OCI-LY1 (cell line): ENCODE results near the gene IDH2.

Source experiments
- H2AFZ ChIP-seq: fragments of 200-600 bp; sonication (generic), shearing (Covaris generic); 2 replicates; pipeline ENCODE4 v1.6.0; 2014; ENCODE audit warnings: antibody characterized with exemption, mild to moderate bottlenecking, low read length
- H3F3A ChIP-seq: fragments of 200-600 bp; sonication (generic), shearing (Covaris generic); 2 replicates; pipeline ENCODE4 v1.6.0; 2014; ENCODE audit warnings: mild to moderate bottlenecking, antibody characterized with exemption, low read length, moderate library complexity; ENCODE audit not compliant: insufficient read depth
- H3K27ac ChIP-seq: fragments of 200-600 bp; sonication (generic); 2 replicates; pipeline ENCODE4 v1.5.1; 2014; ENCODE audit warnings: low read length, mixed run types, mild to moderate bottlenecking, low read depth; ENCODE audit not compliant: poor library complexity, severe bottlenecking
- H3K27me3 ChIP-seq: fragments of 200-600 bp; sonication (generic); 2 replicates; pipeline ENCODE4 v1.6.0; 2014; ENCODE audit warnings: antibody characterized with exemption, mild to moderate bottlenecking, low read length, moderate library complexity; ENCODE audit not compliant: insufficient read depth
- H3K36me3 ChIP-seq: fragments of 200-600 bp; sonication (generic); 2 replicates; pipeline ENCODE4 v1.6.1; 2014; ENCODE audit warnings: mild to moderate bottlenecking, antibody characterized with exemption, low read length, moderate library complexity, mixed read lengths; ENCODE audit not compliant: insufficient read depth
- H3K4me1 ChIP-seq: fragments of 200-600 bp; sonication (generic); 2 replicates; pipeline ENCODE4 v1.5.1; 2014; ENCODE audit warnings: mild to moderate bottlenecking, low read length, moderate library complexity; ENCODE audit not compliant: insufficient read depth, severe bottlenecking
- H3K4me2 ChIP-seq: fragments of 200-600 bp; sonication (generic), shearing (Covaris generic); 2 replicates; pipeline ENCODE4 v1.6.1; 2014; ENCODE audit warnings: low read length
- H3K4me3 ChIP-seq: fragments of 200-600 bp; sonication (generic); 2 replicates; pipeline ENCODE4 v1.5.1; 2014; ENCODE audit warnings: low read length, low read depth, mild to moderate bottlenecking, mixed read lengths; ENCODE audit not compliant: poor library complexity, severe bottlenecking
- H3K79me2 ChIP-seq: fragments of 200-600 bp; shearing (Covaris generic); 2 replicates; pipeline ENCODE4 v1.6.1; 2016; ENCODE audit warnings: mixed run types, low read length, mixed read lengths; ENCODE audit not compliant: insufficient read depth
- H3K9ac ChIP-seq: fragments of 200-600 bp; sonication (generic), shearing (Covaris generic); 2 replicates; pipeline ENCODE4 v1.6.1; 2014; ENCODE audit warnings: mild to moderate bottlenecking, low read length, mixed read lengths
- H3K9me2 ChIP-seq: fragments of 200-600 bp; sonication (generic), shearing (Covaris generic); 2 replicates; pipeline ENCODE4 v1.6.1; 2014; ENCODE audit warnings: low read depth, mild to moderate bottlenecking, low read length, mixed read lengths
- H3K9me3 ChIP-seq: fragments of 200-600 bp; shearing (Covaris generic); 2 replicates; pipeline ENCODE4 v1.6.1; 2014; ENCODE audit warnings: low read length, mixed read lengths
- H4K20me1 ChIP-seq: fragments of 200-600 bp; sonication (generic), shearing (Covaris generic); 2 replicates; pipeline ENCODE4 v1.6.0; 2016; ENCODE audit warnings: mild to moderate bottlenecking, low read length; ENCODE audit not compliant: insufficient read depth
- EZH2 ChIP-seq: fragments of 200-600 bp; sonication (generic), shearing (Covaris generic); IDR thresholded peaks from 2 replicates; pipeline ENCODE4 v1.8.0; 2017; ENCODE audit warnings: borderline replicate concordance, mixed run types, mild to moderate bottlenecking, antibody characterized with exemption, low read length, moderate library complexity, mixed read lengths
- TF ChIP-seq, protein P1 (sequence below): fragments of 200-600 bp; sonication (generic), shearing (Covaris generic); IDR thresholded peaks from 2 replicates; pipeline ENCODE4 v1.5.1; 2017; ENCODE audit warnings: mild to moderate bottlenecking, antibody characterized with exemption, low read length, moderate library complexity, mixed read lengths

IDH2 gene

DNA sequence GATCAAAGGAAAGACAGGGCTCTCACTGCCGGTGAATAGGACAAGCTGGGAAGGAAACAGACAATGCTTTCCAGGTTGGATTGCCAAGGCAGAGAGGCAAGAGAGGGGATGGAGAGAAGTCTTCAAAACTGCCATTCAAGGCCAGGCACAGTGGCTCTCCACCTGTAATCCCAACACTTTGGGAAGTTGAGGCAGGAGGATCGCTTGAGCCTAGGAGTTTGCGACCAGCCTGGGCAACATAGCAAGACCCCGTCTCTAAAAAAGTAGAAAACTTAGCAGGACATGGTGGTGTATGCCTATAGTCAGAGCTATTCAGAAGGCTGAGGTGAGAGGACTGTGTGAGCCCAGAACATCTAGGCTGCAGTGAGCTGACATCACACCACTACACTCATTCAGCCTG lies 43.5 kb upstream of the IDH2 start:
- no peaks in the 10 kb centered on the region for H3K79me2 ChIP-seq
- no peaks in the 10 kb centered on the region for H4K20me1 ChIP-seq
- no peak for TF ChIP-seq EZH2
- TF ChIP-seq, protein P1, sequence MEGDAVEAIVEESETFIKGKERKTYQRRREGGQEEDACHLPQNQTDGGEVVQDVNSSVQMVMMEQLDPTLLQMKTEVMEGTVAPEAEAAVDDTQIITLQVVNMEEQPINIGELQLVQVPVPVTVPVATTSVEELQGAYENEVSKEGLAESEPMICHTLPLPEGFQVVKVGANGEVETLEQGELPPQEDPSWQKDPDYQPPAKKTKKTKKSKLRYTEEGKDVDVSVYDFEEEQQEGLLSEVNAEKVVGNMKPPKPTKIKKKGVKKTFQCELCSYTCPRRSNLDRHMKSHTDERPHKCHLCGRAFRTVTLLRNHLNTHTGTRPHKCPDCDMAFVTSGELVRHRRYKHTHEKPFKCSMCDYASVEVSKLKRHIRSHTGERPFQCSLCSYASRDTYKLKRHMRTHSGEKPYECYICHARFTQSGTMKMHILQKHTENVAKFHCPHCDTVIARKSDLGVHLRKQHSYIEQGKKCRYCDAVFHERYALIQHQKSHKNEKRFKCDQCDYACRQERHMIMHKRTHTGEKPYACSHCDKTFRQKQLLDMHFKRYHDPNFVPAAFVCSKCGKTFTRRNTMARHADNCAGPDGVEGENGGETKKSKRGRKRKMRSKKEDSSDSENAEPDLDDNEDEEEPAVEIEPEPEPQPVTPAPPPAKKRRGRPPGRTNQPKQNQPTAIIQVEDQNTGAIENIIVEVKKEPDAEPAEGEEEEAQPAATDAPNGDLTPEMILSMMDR, result no peak
- no peaks in the 10 kb centered on the region for H3K36me3 ChIP-seq
- peaks cover 10% of the 10 kb centered on the region for H3K27me3 ChIP-seq
- no peak overlapping the region for H3K9ac ChIP-seq
- H3F3A ChIP-seq, result no peaks in the 10 kb centered on the region
- H3K4me3 ChIP-seq, result no peak overlapping the region
- H2AFZ ChIP-seq, result no peak overlapping the region
- H3K4me2 ChIP-seq, result no peak overlapping the region
- no peak overlapping the region for H3K27ac ChIP-seq
- H3K9me3 ChIP-seq, result no peaks in the 10 kb centered on the region
- H3K4me1 ChIP-seq, result peaks cover 7% of the 10 kb centered on the region
- H3K9me2 ChIP-seq, result no peaks in the 10 kb centered on the region

DNA sequence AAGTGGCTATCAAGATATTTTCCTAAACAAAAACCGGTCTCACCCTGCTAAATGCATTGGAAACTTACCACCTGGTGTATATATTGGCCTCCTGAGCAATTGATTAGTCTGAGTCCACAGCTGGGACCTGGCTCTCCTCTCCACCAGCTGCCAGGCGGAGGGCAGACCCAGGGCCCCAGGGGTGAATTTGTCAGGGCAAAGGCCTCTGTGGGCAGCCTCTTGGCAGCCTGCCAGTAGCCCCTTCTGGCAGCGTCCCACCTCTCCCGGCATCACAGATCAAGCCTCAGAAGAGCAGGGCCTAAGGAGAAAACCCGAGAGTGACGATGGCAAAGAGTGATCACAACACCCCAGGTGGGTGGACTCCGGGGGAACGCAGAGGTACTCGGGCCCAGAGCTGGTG lies 43.0 kb upstream of the IDH2 start:
- Histone ChIP-seq H2AFZ (no peak overlapping the region), H3K4me3 (no peak overlapping the region), H3K79me2 (no peaks in the 10 kb centered on the region), H3F3A (no peaks in the 10 kb centered on the region), H3K9ac (no peak overlapping the region), H3K27ac (no peak overlapping the region), H3K27me3 (peaks cover 10% of the 10 kb centered on the region), H3K4me2 (no peak overlapping the region), H3K4me1 (peaks cover 7% of the 10 kb centered on the region), H3K9me3 (no peaks in the 10 kb centered on the region), H4K20me1 (no peaks in the 10 kb centered on the region), H3K9me2 (no peaks in the 10 kb centered on the region), H3K36me3 (no peaks in the 10 kb centered on the region)
- no peak for TF ChIP-seq EZH2
- TF ChIP-seq, protein P1, result no peak

GRCh38 chr15:90143166-90143655 lies 40.9 kb upstream of the IDH2 start:
- H3K4me1 ChIP-seq, result peaks cover 7% of the 10 kb centered on the region
- TF ChIP-seq, protein P1, result peak; percentile 93
- TF ChIP-seq EZH2, result no peak
- no peak overlapping the region for H3K4me2 ChIP-seq
- H3K9ac ChIP-seq, result no peak overlapping the region
- H3K27me3 ChIP-seq, result peaks cover 12% of the 10 kb centered on the region; the same call in 1 of the 2 replicates
- H3K9me3 ChIP-seq, result no peaks in the 10 kb centered on the region
- H2AFZ ChIP-seq, result no peak overlapping the region
- no peak overlapping the region for H3K4me3 ChIP-seq
- H3K27ac ChIP-seq, result no peak overlapping the region
- H3K79me2 ChIP-seq, result no peaks in the 10 kb centered on the region
- H3K36me3 ChIP-seq, result no peaks in the 10 kb centered on the region; the same call in 1 of the 2 replicates
- H4K20me1 ChIP-seq, result no peaks in the 10 kb centered on the region
- no peaks in the 10 kb centered on the region for H3K9me2 ChIP-seq
- no peaks in the 10 kb centered on the region for H3F3A ChIP-seq
